Heart right ventricle (tissue), 16 donors: ENCODE data around the gene CCSER2. TPM values are rescaled to one million over a fixed set of nuclear protein-coding genes. Genes with fewer than 3 reads are reported as not detected.
A peak's percentile ranks its signal among the peaks of the same experiment; 100 is the strongest.

Experiments used
- ATAC-seq, 8 donors: fragments of 200-7000 bp; cut with Tn5 transposase; one replicate each; pipeline ENCODE4 v1.9.1; 2020; ENCODE audit warnings: mild to moderate bottlenecking in 8 of 8, moderate library complexity in 8 of 8, moderate number of reproducible peaks in 1 of 8
- DNase-seq, 2 donors: peaks; one replicate each; pipeline ENCODE4 v3.0.0-alpha.2; 2020
- H3K27ac ChIP-seq, 10 donors: fragments of 200-600 bp; sonication (generic) in 2 of 10; one replicate each; pipeline versions ENCODE4 v1.5.0 to v1.8.0; 2020 to 2022; ENCODE audit warnings: mild to moderate bottlenecking in 3 of 10
- H3K27me3 ChIP-seq, 7 donors: fragments of 200-600 bp; one replicate each; pipeline ENCODE4 v1.8.0; 2021 to 2022; ENCODE audit warnings: mild to moderate bottlenecking in 2 of 7
- H3K36me3 ChIP-seq, 9 donors: fragments of 200-600 bp; sonication (generic) in 1 of 9; one replicate each; pipeline versions ENCODE4 v1.5.0 to v1.8.0; 2020 to 2022; ENCODE audit warnings: mild to moderate bottlenecking in 2 of 9
- H3K4me1 ChIP-seq, 9 donors: fragments of 200-600 bp; sonication (generic) in 1 of 9; one replicate each; pipeline versions ENCODE4 v1.5.0 to v1.8.0; 2020 to 2022; ENCODE audit warnings: mild to moderate bottlenecking in 4 of 9
- H3K4me3 ChIP-seq, 10 donors: fragments of 200-600 bp; sonication (generic) in 2 of 10; one replicate each; pipeline versions ENCODE4 v1.5.0 to v1.8.0; 2020 to 2022; ENCODE audit warnings: mild to moderate bottlenecking in 7 of 10, moderate library complexity in 2 of 10
- H3K9me3 ChIP-seq, 11 donors: fragments of 200-600 bp in 10 of 11; sonication (generic) in 2 of 11; one replicate each; pipeline versions ENCODE4 v1.5.0 to v1.8.0; 2013 to 2022; ENCODE audit warnings: mild to moderate bottlenecking in 2 of 11, control low read depth in 1 of 11, moderate library complexity in 1 of 11
- WGBS, 2 donors: extraction: QIAGEN DNeasy Blood & Tissue Kit; methylation state at CpG; one replicate each; pipeline ENCODE4 v1.1.7; 2013; ENCODE audit warnings: inconsistent platforms in 1 of 2; 5-methylcytosine and 5-hydroxymethylcytosine counted together
- intact Hi-C, 10 donors: fragments of 100-400 bp; cut with DNase I; formaldehyde crosslinking; loops; one replicate each; pipeline versions ENCODE4 v1.11.1 to v1.14.2; 2022
- polyA plus RNA-seq, 2 donors: library from polyadenylated mRNA; stranded (reverse); fragments of 200-250 nt; gene quantifications; one replicate each; pipeline ENCODE4 v1.2.3, GENCODE V29; 2013
- total RNA-seq, 10 donors: library from RNA; stranded (reverse); fragmentation: NEBNext Ultra II Directional in 3 of 10; extraction: Animal tissue kit (Norgen Biotek cat#: 25700) in 3 of 10; gene quantifications; one replicate each; pipeline versions ENCODE4 v1.2.1 to v1.2.4, GENCODE V29; 2021 to 2023
- TF ChIP-seq, protein P1 (sequence below), 9 donors: fragments of 200-600 bp; sonication (generic) in 2 of 9; IDR thresholded peaks; one replicate each; pipeline versions ENCODE4 v1.5.0 to v1.8.0; 2021 to 2022; ENCODE audit warnings: antibody characterized with exemption in 9 of 9, mild to moderate bottlenecking in 5 of 9, moderate library complexity in 1 of 9
- donor health status: Arrhythmogenic right ventricular cardiomyopathy.
- donor health status: ischemic (EF 13 %, LVEDD 7.1; RV severe dilation, severe dysfunction).
- donor health status: healthy with polysubstance abuse.
- donor health status: DM: no; HTN: yes; CAD: no.
- donor health status: DM: no; HTN: no; CAD: no.
- donor health status: ischemic (EF 25% LVEDD 6.9; RV normal size, moderate dysfunction).
- donor health status: ischemic (EF 25% LVEDD 5.7; RV mildly dilated, moderate dysfunction).
- donor health status: healthy.
- donor health status: DM: yes; HTN: yes; CAD: no.
- donor health status: Ischemic cardiomyopathy.
- donor health status: ischemic (EF 35%, LVEDD 5.7; RV mildly dilated, moderate dysfunction).
- donor health status: nonischemic (EF 11% LVEDD 7.7; RV severe dilation, severe dysfunction).
- donor health status: DM: yes; HTN: yes; CAD: no.
- donor health status: PGD.
- donor health status: ischemic (EF 29% LVEDD 5.4; RV normal size, mild dysfunction).
- donor health status: nonischemic (EF 23%, LVEDD 6.1; RV moderate dilation, normal function).

The CCSER2 gene
- total and polyA plus RNA-seq, 12 donors, result 27.5 to 252 (median 198) TPM

DNA sequence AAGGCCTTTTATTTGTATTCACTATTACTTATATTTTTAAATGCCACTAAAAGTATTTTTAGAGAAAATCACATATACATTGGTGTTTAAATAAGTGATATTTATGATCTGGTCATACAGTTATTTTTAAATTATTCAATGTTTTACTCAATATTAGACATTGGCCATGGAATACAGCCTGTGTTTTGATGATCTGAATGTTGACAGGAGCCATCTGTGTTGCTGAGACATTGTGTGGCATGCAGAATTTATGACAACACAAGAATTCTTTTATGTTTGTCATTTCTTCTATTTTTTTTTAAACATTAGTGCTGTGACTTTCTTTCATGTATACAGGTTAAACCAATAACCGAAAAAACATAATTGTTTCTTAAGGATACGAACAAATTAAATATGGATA lies 156.2 kb downstream of the CCSER2 start:
- peaks cover 0 to 9% (median 0%) of the 10 kb centered on the region in 11 donors for H3K9me3 ChIP-seq
- no peak overlapping the region for H3K4me3 ChIP-seq
- no peaks in the 10 kb centered on the region for H3K27me3 ChIP-seq
- no peak overlapping the region for H3K27ac ChIP-seq
- 96 to 98% methylated on average over 2 of the region's 2 CpGs for WGBS, 2 donors
- TF ChIP-seq, protein P1, sequence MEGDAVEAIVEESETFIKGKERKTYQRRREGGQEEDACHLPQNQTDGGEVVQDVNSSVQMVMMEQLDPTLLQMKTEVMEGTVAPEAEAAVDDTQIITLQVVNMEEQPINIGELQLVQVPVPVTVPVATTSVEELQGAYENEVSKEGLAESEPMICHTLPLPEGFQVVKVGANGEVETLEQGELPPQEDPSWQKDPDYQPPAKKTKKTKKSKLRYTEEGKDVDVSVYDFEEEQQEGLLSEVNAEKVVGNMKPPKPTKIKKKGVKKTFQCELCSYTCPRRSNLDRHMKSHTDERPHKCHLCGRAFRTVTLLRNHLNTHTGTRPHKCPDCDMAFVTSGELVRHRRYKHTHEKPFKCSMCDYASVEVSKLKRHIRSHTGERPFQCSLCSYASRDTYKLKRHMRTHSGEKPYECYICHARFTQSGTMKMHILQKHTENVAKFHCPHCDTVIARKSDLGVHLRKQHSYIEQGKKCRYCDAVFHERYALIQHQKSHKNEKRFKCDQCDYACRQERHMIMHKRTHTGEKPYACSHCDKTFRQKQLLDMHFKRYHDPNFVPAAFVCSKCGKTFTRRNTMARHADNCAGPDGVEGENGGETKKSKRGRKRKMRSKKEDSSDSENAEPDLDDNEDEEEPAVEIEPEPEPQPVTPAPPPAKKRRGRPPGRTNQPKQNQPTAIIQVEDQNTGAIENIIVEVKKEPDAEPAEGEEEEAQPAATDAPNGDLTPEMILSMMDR (IDR thresholded peaks at IDR 0.05), result no peak
- H3K36me3 ChIP-seq, result peaks cover 0 to 55% (median 0%) of the 10 kb centered on the region in 9 donors
- ATAC-seq, result no peak
- no peak for DNase-seq
- no peaks in the 10 kb centered on the region for H3K4me1 ChIP-seq
- intact Hi-C loops, result no loop called here

DNA sequence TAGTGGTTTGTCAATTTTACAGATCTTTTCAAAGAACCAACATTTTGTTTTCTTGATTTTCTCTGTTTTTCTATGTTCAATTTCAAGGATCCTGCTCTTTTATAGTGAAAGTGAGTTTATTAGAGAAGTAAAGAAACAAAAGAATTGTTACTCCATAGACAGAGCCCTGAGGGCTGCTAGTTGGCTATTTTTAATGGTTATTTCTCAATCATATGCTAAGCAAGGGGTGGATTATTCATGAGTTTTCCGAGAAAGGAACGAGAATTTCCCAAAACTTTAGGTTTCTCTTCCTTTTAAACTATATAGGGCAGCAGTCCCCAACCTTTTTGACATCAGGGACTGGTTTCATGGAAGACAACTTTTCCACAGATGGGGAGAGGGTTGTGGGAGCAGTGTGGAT lies 165.0 kb downstream of the CCSER2 start:
- no peak for DNase-seq
- TF ChIP-seq, protein P1 (IDR thresholded peaks at IDR 0.05), result no peak
- intact Hi-C loops, result no loop called here

DNA sequence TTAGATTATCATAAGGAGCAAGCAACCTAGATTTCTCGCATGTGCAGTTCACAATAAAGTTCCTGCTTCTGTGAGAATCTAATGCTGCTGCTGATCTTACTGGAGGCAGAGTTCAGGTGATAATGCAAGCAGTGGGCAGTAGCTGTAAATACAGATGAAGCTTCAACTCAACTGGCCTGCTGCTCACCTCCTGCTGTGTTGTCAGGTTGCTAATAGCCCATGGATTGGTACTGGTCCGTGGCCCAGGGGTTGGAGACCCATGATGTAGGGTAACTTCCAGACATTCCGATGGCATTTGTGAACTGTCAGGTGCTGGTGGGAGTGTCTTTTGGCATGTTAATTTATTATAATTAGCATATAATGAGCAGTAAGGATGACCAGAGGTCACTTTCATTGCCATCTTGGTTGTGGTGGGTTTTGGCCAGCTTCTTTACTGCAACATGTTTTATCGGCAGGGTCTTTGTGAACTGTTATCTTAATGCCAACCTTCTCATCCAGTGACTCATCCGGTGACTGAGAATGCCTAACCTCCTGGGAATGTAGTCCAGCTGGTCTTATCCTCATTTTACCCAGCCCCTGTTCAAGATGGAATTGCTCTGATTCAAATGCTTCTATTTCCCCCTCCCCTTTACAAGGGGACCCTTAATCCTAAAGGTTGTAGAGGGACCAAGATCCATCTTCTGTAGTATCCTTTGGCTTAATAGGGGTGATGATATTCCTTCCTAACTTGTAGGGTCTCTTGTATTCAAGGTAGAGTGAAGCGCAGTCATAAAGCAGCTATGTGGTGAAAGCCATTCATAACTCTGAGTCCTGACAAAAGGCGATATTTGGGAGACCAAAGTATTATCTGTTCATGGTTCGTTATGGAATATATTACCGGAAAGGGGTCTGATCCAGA lies 165.8 kb downstream of the CCSER2 start:
- peaks cover 0 to 14% (median 0%) of the 10 kb centered on the region in 9 donors for H3K36me3 ChIP-seq
- WGBS, 2 donors, result 73 to 78% methylated on average over 9 of the region's 9 CpGs

More for the DNA sequence above, 165.0 kb downstream of the CCSER2 start:
- no peaks in the 10 kb centered on the region for H3K27me3 ChIP-seq
- no peak overlapping the region for H3K27ac ChIP-seq
- H3K36me3 ChIP-seq, result peaks cover 0 to 14% (median 0%) of the 10 kb centered on the region in 9 donors
- peaks cover 0 to 12% (median 0%) of the 10 kb centered on the region in 11 donors for H3K9me3 ChIP-seq
- peaks cover 0 to 25% (median 16%) of the 10 kb centered on the region in 9 donors for H3K4me1 ChIP-seq
- ATAC-seq, result no peak
- no peak overlapping the region for H3K4me3 ChIP-seq
- WGBS, 2 donors, result 88 to 93% methylated on average over 2 of the region's 2 CpGs

DNA sequence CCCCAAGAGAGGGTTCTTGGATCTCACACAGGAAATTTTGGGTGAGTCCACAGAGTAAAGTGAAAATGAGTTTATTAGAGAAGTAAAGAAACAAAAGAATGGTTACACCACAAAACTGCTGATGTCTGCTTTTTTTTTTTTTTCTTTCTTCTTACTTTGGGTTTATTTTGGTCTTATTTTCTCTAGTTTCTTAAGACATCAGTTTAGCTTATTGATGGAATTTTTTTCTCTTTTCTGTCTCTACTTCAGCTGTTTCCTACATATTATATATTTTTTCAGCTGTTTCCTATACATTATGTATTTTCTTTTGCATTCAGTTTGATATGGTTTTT lies 166.4 kb downstream of the CCSER2 start:
- H3K27ac ChIP-seq, result no peak overlapping the region
- H3K4me1 ChIP-seq, result peaks cover 0 to 25% (median 16%) of the 10 kb centered on the region in 9 donors
- peaks cover 0 to 12% (median 0%) of the 10 kb centered on the region in 11 donors for H3K9me3 ChIP-seq
- DNase-seq, result no peak
- no peak for ATAC-seq
- TF ChIP-seq, protein P1 (IDR thresholded peaks at IDR 0.05), result no peak
- peaks cover 0 to 17% (median 0%) of the 10 kb centered on the region in 9 donors for H3K36me3 ChIP-seq
- H3K27me3 ChIP-seq, result no peaks in the 10 kb centered on the region
- no peak overlapping the region for H3K4me3 ChIP-seq
- intact Hi-C loops, result no loop called here

More for the DNA sequence above, 165.8 kb downstream of the CCSER2 start:
- H3K4me3 ChIP-seq, result no peak overlapping the region
- TF ChIP-seq, protein P1 (IDR thresholded peaks at IDR 0.05), result no peak
- no peak for DNase-seq
- peak in 2 of 8 donors; percentile 39 to 58 for ATAC-seq
- H3K9me3 ChIP-seq, result peaks cover 0 to 12% (median 0%) of the 10 kb centered on the region in 11 donors
- intact Hi-C loops, result no loop called here
- H3K27ac ChIP-seq, result no peak overlapping the region
- H3K27me3 ChIP-seq, result no peaks in the 10 kb centered on the region
- peaks cover 0 to 25% (median 16%) of the 10 kb centered on the region in 9 donors for H3K4me1 ChIP-seq
